Tibial artery (tissue), 4 donors: ENCODE data around the gene IRAK3.

Source experiments
- DNase-seq, 2 donors: peaks; one replicate each; pipeline ENCODE4 v3.0.0-alpha.2; 2019
- H3K27ac ChIP-seq, 2 donors: fragments of 200-600 bp; sonication (generic) in 1 of 2; 1 replicate in 1 of 2; 2 replicates in 1 of 2; pipeline ENCODE4 v1.5.1; 2018 to 2019; ENCODE audit warnings: mild to moderate bottlenecking in 1 of 2
- H3K27me3 ChIP-seq, 2 donors: fragments of 200-600 bp; sonication (generic) in 1 of 2; one replicate each; pipeline versions ENCODE4 v1.5.1 to v1.6.0; 2016 to 2019
- H3K36me3 ChIP-seq, 3 donors: fragments of 200-600 bp; sonication (generic) in 2 of 3; one replicate each; pipeline ENCODE4 v1.5.1; 2016 to 2019; ENCODE audit warnings: mild to moderate bottlenecking in 2 of 3
- H3K4me1 ChIP-seq, 4 donors: fragments of 200-600 bp; sonication (generic) in 2 of 4; 1 replicate in 3 of 4; 2 replicates in 1 of 4; pipeline ENCODE4 v1.5.1; 2016 to 2019
- H3K4me3 ChIP-seq, 2 donors: fragments of 200-600 bp; sonication (generic) in 1 of 2; 1 replicate in 1 of 2; 2 replicates in 1 of 2; pipeline ENCODE4 v1.5.1; 2018 to 2019; ENCODE audit warnings: mild to moderate bottlenecking in 2 of 2
- H3K9me3 ChIP-seq, 3 donors: fragments of 200-600 bp; sonication (generic) in 1 of 3; one replicate each; pipeline ENCODE4 v1.5.1; 2016 to 2019
- intact Hi-C: fragments of 100-400 bp; cut with DNase I; formaldehyde crosslinking; loops from one replicate; pipeline ENCODE4 v1.15.0; 2023; ENCODE audit warnings: low total_unique reads
- TF ChIP-seq, protein P1 (sequence below), 2 experiments: fragments of 200-600 bp in 1 of 2; fragments of 450-650 bp in 1 of 2; IDR thresholded peaks; one replicate each; pipeline ENCODE4 v1.5.1; 2017 to 2019; ENCODE audit warnings: antibody characterized with exemption in 2 of 2, mild to moderate bottlenecking in 1 of 2, moderate library complexity in 1 of 2

Gene IRAK3

DNA sequence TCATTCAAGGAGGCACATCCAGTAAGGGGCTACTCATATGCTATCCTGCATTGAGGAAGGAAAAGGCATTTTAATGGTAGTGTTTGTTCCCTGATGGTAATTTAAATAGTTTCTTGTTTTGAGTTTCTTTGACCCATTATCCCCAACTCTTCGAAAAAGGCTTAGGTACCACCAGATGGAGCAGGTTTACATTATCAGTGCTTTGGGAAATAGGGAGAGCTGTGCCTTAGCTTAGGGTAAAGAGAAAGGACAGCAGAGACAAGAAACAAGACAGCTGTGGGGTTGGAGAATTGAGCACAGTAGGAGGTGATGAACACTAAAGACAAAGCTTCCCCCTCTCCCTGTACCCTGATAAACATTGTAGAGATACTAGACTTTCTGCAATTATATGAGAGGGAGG is 84.1 kb downstream of the IRAK3 start:
- Histone ChIP-seq H3K36me3 (no peaks in the 10 kb centered on the region), H3K9me3 (no peaks in the 10 kb centered on the region), H3K27me3 (peaks cover 0 to 3% of the 10 kb centered on the region in 2 donors), H3K4me1 (no peaks in the 10 kb centered on the region), H3K4me3 (no peak overlapping the region), H3K27ac (no peak overlapping the region)
- DNase-seq: no peak
- TF ChIP-seq, protein P1, sequence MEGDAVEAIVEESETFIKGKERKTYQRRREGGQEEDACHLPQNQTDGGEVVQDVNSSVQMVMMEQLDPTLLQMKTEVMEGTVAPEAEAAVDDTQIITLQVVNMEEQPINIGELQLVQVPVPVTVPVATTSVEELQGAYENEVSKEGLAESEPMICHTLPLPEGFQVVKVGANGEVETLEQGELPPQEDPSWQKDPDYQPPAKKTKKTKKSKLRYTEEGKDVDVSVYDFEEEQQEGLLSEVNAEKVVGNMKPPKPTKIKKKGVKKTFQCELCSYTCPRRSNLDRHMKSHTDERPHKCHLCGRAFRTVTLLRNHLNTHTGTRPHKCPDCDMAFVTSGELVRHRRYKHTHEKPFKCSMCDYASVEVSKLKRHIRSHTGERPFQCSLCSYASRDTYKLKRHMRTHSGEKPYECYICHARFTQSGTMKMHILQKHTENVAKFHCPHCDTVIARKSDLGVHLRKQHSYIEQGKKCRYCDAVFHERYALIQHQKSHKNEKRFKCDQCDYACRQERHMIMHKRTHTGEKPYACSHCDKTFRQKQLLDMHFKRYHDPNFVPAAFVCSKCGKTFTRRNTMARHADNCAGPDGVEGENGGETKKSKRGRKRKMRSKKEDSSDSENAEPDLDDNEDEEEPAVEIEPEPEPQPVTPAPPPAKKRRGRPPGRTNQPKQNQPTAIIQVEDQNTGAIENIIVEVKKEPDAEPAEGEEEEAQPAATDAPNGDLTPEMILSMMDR (IDR thresholded peaks at IDR 0.05): no peak
- intact Hi-C loops: loop anchor here (5.0 kb wide), 1 partner anchor 429 kb away; no protein-coding TSS in a partner anchor

DNA sequence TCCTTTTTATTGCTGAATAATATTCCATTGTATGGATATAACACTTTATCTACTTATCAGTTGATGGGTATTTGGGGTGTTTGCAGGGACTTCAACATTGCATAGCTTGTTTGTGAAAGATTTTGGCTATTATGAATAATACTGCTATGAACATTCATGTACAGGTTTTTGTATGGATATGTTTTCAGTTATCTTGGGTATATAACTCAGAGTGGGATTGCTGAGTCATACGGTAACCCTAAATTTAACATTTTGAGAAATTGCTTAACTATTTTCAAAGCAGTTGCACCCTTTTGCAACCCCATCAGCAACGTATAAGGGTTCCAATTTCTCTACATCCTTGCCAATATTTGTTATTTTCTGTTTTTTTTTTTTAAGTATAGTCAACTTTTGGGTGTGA is 86.0 kb downstream of the IRAK3 start:
- H3K27me3 ChIP-seq: peaks cover 0 to 3% of the 10 kb centered on the region in 2 donors
- no peak for DNase-seq
- H3K4me3 ChIP-seq: no peak overlapping the region
- intact Hi-C loops: no loop called here
- no peaks in the 10 kb centered on the region for H3K4me1 ChIP-seq
- H3K36me3 ChIP-seq: no peaks in the 10 kb centered on the region
- H3K9me3 ChIP-seq: no peaks in the 10 kb centered on the region
- TF ChIP-seq, protein P1 (IDR thresholded peaks at IDR 0.05): no peak
- no peak overlapping the region for H3K27ac ChIP-seq

DNA sequence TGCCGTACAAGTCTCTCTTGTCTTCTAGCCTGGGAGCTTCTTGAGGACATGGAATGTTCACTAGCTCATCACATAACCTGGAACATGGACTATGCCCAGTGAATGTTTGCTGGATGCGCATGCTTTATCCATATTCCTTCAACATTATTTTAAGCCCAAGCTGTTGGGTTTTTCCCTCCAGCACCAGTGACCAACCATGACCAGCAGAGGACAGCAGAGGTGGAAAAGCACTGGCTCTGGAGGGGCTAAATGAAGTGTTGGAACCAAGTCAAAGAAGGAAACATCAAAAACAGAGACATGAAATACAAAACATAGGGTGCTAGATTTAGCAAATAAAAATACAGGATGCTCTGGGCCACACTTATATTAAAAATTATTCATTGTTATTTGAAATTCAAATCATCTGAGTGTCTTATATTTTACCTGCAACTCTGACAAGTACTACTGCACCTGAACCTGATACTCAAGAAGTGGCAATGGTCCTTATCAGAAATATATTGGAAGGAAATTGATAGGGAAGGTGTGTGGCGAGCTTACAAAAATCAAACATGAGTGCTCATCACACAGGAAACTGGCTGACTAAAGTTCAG is 90.2 kb downstream of the IRAK3 start:
- Histone ChIP-seq H3K4me1 (no peaks in the 10 kb centered on the region), H3K27ac (no peak overlapping the region), H3K27me3 (peaks cover 0 to 3% of the 10 kb centered on the region in 2 donors), H3K9me3 (no peaks in the 10 kb centered on the region), H3K36me3 (no peaks in the 10 kb centered on the region), H3K4me3 (no peak overlapping the region)
- no peak for DNase-seq
- TF ChIP-seq, protein P1 (IDR thresholded peaks at IDR 0.05): peak; percentile 6 to 15
- intact Hi-C loops: no loop called here

DNA sequence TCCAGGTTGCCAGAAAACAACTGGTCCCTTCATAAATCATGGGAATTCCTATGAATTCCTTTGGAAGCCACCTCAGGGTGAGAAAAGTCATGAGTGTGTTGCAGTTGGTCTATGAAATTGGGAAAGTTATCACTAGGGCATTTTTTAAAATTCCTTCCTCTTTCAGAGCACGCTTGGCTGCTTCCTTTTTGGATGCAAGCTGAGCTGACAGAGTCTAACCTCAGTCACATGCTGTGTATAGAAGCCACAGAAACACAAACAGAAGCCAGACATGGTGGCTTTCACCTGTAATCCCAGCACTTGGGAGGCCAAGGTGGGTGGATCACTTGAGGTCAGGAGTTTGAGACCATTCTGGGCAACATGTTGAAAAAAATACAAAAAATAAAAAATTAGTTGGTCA is 91.5 kb downstream of the IRAK3 start:
- DNase-seq: no peak
- TF ChIP-seq, protein P1 (IDR thresholded peaks at IDR 0.05): no peak
- Histone ChIP-seq H3K4me1 (no peaks in the 10 kb centered on the region), H3K9me3 (no peaks in the 10 kb centered on the region), H3K27ac (no peak overlapping the region), H3K27me3 (peaks cover 0 to 3% of the 10 kb centered on the region in 2 donors), H3K36me3 (no peaks in the 10 kb centered on the region), H3K4me3 (no peak overlapping the region)
- intact Hi-C loops: no loop called here

DNA sequence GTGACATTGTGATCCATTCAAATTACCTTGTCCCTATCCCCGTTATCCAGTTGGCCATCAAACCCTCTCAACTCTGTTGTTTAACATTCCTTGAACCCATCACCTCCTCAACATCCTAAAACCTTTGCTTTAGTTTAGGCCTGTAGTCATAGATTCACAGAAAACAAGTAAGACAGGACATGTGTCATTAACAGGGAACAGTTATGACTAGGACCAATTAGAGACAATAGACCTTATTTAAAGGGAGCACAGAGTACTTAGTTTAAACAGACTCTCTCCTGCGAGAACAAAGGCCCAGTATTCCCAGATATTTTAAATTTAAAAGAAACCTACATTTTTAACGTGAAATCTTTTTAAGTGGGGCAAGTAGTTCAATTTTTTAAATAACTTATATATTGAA is 93.2 kb downstream of the IRAK3 start:
- DNase-seq: no peak
- Histone ChIP-seq H3K4me1 (no peaks in the 10 kb centered on the region), H3K27ac (no peak overlapping the region), H3K27me3 (peaks cover 0 to 3% of the 10 kb centered on the region in 2 donors), H3K9me3 (no peaks in the 10 kb centered on the region), H3K36me3 (no peaks in the 10 kb centered on the region), H3K4me3 (no peak overlapping the region)
- TF ChIP-seq, protein P1 (IDR thresholded peaks at IDR 0.05): no peak
- intact Hi-C loops: no loop called here

DNA sequence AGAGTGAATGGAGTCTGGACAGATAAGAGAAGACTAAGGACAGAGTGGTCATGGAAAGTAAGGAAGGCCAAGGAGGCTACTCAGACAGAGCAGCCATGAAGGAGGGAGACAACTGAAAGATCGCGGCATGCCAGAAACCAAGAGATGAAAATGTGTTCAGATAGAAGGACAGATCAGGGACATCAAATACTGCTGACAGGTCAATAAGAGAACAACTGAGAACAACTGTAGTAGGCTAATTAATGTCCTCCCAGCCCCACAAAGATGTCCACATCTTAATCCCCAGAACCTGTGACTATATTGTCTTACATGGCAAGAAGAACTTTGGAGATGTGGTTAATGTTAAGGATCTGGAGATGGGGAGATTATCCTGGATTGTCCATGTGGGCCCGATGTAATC is 98.3 kb downstream of the IRAK3 start:
- H3K27me3 ChIP-seq: no peaks in the 10 kb centered on the region
- no peak for DNase-seq
- TF ChIP-seq, protein P1 (IDR thresholded peaks at IDR 0.05): no peak
- H3K4me3 ChIP-seq: no peak overlapping the region
- no peaks in the 10 kb centered on the region for H3K4me1 ChIP-seq
- no peaks in the 10 kb centered on the region for H3K36me3 ChIP-seq
- intact Hi-C loops: no loop called here
- no peaks in the 10 kb centered on the region for H3K9me3 ChIP-seq
- no peak overlapping the region for H3K27ac ChIP-seq
